Naive thymus-derived CD4-positive, alpha-beta T cell (primary cell): ENCODE data around the gene SLC4A9. TPM values are rescaled to one million over a fixed set of nuclear protein-coding genes. Genes with fewer than 3 reads are reported as not detected.

ENCODE experiments used
- ATAC-seq: fragments of 150-1000 bp; cut with Tn5 transposase; 2 replicates; pipeline ENCODE4 v1.10.0; 2021; ENCODE audit warnings: mild to moderate bottlenecking, moderate library complexity
- CTCF ChIA-PET: fragments of 350-600 bp; sonication (Branson Sonifier 250); formaldehyde crosslinking; loops from one replicate; lab custom pipeline; 2021; ENCODE audit warnings: antibody characterized with exemption; lab: Charles Lee
- POLR2A ChIA-PET: fragments of 350-600 bp; sonication (Branson Sonifier 250); formaldehyde crosslinking; loops from one replicate; lab custom pipeline; 2021; ENCODE audit warnings: antibody characterized with exemption, inconsistent platforms; lab: Charles Lee
- DNase-seq, 9 donors: peaks; one replicate each; pipeline versions ENCODE4 v3.0.0 to v3.0.0-alpha.2; 2020 to 2022; ENCODE audit warnings: mixed read lengths in 1 of 9
- H3K27ac ChIP-seq: one replicate; pipeline ENCODE4 v1.7.0; 2013; ENCODE audit warnings: mild to moderate bottlenecking, low read depth, low read length, moderate library complexity
- H3K27me3 ChIP-seq, 2 donors: one replicate each; pipeline ENCODE4 v1.7.0; 2013; ENCODE audit warnings: low read length in 2 of 2, mild to moderate bottlenecking in 2 of 2, moderate library complexity in 2 of 2; ENCODE audit not compliant: control insufficient read depth in 2 of 2, insufficient read depth in 2 of 2
- H3K36me3 ChIP-seq, 3 experiments: 1 replicate in 2 of 3; 2 replicates in 1 of 3; pipeline ENCODE4 v1.7.0; 2013; ENCODE audit warnings: low read length in 3 of 3, mild to moderate bottlenecking in 3 of 3, moderate library complexity in 1 of 3; ENCODE audit not compliant: insufficient read depth in 3 of 3, control insufficient read depth in 2 of 3
- H3K4me1 ChIP-seq, 2 donors: one replicate each; pipeline ENCODE4 v1.7.0; 2013; ENCODE audit warnings: low read length in 2 of 2, mild to moderate bottlenecking in 2 of 2, moderate library complexity in 1 of 2; ENCODE audit not compliant: control insufficient read depth in 2 of 2, insufficient read depth in 2 of 2
- H3K4me3 ChIP-seq: 2 replicates; pipeline ENCODE4 v1.7.0; 2013; ENCODE audit warnings: mild to moderate bottlenecking, low read length
- H3K9me3 ChIP-seq, 3 experiments: 1 replicate in 2 of 3; 2 replicates in 1 of 3; pipeline ENCODE4 v1.7.0; 2013; ENCODE audit warnings: low read length in 3 of 3; ENCODE audit not compliant: control insufficient read depth in 2 of 3
- H3K27ac Mint-ChIP-seq, 9 donors: one replicate each; pipeline ENCODE4 v1.8.0; 2020 to 2022; ENCODE audit warnings: mixed read lengths in 9 of 9, mild to moderate bottlenecking in 8 of 9, moderate library complexity in 5 of 9, inconsistent platforms in 2 of 9
- H3K27me3 Mint-ChIP-seq, 5 donors: one replicate each; pipeline ENCODE4 v1.8.0; 2021 to 2022; ENCODE audit warnings: mixed read lengths in 5 of 5, mild to moderate bottlenecking in 1 of 5
- H3K36me3 Mint-ChIP-seq, 5 donors: one replicate each; pipeline ENCODE4 v1.8.0; 2020 to 2022; ENCODE audit warnings: mixed read lengths in 5 of 5, mild to moderate bottlenecking in 3 of 5, inconsistent platforms in 1 of 5
- H3K4me1 Mint-ChIP-seq, 7 donors: one replicate each; pipeline ENCODE4 v1.8.0; 2020 to 2022; ENCODE audit warnings: mixed read lengths in 7 of 7, mild to moderate bottlenecking in 3 of 7, inconsistent platforms in 1 of 7
- H3K4me3 Mint-ChIP-seq, 10 donors: one replicate each; pipeline ENCODE4 v1.8.0; 2020 to 2022; ENCODE audit warnings: mild to moderate bottlenecking in 10 of 10, mixed read lengths in 10 of 10, moderate library complexity in 6 of 10, inconsistent platforms in 2 of 10
- H3K9me3 Mint-ChIP-seq, 11 donors: one replicate each; pipeline ENCODE4 v1.8.0; 2020 to 2022; ENCODE audit warnings: mixed read lengths in 11 of 11, mild to moderate bottlenecking in 4 of 11, inconsistent platforms in 1 of 11, moderate library complexity in 1 of 11
- intact Hi-C, 2 donors: fragments of 100-400 bp; cut with micrococcal nuclease; formaldehyde crosslinking; loops; one replicate each; pipeline ENCODE4 v1.15.1; 2023
- polyA plus RNA-seq, 2 donors: library from polyadenylated mRNA; unstranded; fragments of 300-500 nt; fragmentation: Illumina TruSeq; gene quantifications; one replicate each; pipeline ENCODE4 v1.2.3, GENCODE V29; 2021
- total RNA-seq, 6 experiments: library from RNA in 5 of 6; stranded (reverse) in 5 of 6; gene quantifications; 1 replicate in 5 of 6; 2 replicates in 1 of 6; pipeline ENCODE4 v1.2.3 and lab custom pipeline; 2021 to 2026

Gene SLC4A9
- total and polyA plus RNA-seq, 7 experiments from 2014 or later, result 0.13 to 0.96 (median 0.34) TPM; not detected in 4

- H3K4me3 ChIP-seq, result no peak overlapping the region
- Mint-ChIP-seq H3K27ac (no peak overlapping the region), H3K4me1 (peaks cover 7 to 20% (median 12%) of the 10 kb centered on the region in 7 donors), H3K4me3 (no peak overlapping the region), H3K27me3 (peaks cover 0 to 10% (median 0%) of the 10 kb centered on the region in 5 donors), H3K9me3 (peaks cover 0 to 2% (median 0%) of the 10 kb centered on the region in 11 donors), H3K36me3 (no peaks in the 10 kb centered on the region)
- H3K27me3 ChIP-seq, result no peaks in the 10 kb centered on the region
- no peak overlapping the region for H3K27ac ChIP-seq
- intact Hi-C loops, result loop anchor here in 1 of 2 donors (10.0 kb wide), 1 partner anchor 684 kb away; no protein-coding TSS in a partner anchor
- ChIA-PET POLR2A (no interaction called here), CTCF (interaction anchor here (0.7 to 1.2 kb wide), 7 partner anchors 9 to 362 kb away, joined by 3 to 8 read pairs (median 3); no protein-coding TSS in a partner anchor)
- H3K9me3 ChIP-seq, result no peaks in the 10 kb centered on the region
- H3K36me3 ChIP-seq, result no peaks in the 10 kb centered on the region
- DNase-seq, result no peak
- ATAC-seq, result no peak
- H3K4me1 ChIP-seq, result peaks cover 8 to 12% of the 10 kb centered on the region in 2 donors
Measured at GRCh38 chr5:140360681-140361479, 886 bp downstream of the SLC4A9 start.

DNA sequence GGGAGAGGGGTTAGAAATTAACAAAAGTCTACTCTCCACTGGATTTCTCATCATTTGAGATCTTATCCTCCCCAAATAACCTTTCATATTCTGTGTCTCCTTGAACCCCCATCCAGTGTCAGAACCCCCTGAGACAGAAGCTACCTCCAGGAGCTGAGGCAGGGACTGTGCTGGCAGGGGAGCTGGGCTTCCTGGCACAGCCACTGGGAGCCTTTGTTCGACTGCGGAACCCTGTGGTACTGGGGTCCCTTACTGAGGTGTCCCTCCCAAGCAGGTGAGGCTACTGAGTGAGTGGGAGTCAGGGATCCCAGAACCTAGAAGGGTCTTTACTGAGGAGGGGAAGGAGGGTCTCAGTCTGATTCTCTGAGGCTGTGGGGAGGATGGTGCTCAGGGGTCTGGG, 1.9 kb downstream of the SLC4A9 start:
- no peaks in the 10 kb centered on the region for H3K36me3 ChIP-seq
- no peaks in the 10 kb centered on the region for H3K9me3 ChIP-seq
- DNase-seq, result no peak
- H3K4me3 Mint-ChIP-seq, result no peak overlapping the region
- H3K27me3 ChIP-seq, result no peaks in the 10 kb centered on the region
- intact Hi-C loops, result loop anchor here (2.0 to 10.0 kb wide), 4 partner anchors 273 to 683 kb away; partner anchors contain the start of gene TMCO6 (in 1 of the 2)
- H3K27ac ChIP-seq, result no peak overlapping the region
- H3K36me3 Mint-ChIP-seq, result no peaks in the 10 kb centered on the region
- H3K27ac Mint-ChIP-seq, result no peak overlapping the region
- H3K4me3 ChIP-seq, result no peak overlapping the region
- H3K9me3 Mint-ChIP-seq, result peaks cover 0 to 2% (median 0%) of the 10 kb centered on the region in 11 donors
- peaks cover 0 to 10% (median 0%) of the 10 kb centered on the region in 5 donors for H3K27me3 Mint-ChIP-seq
- POLR2A ChIA-PET, result no interaction called here
- no peak for ATAC-seq
- peaks cover 7 to 16% (median 12%) of the 10 kb centered on the region in 7 donors for H3K4me1 Mint-ChIP-seq
- CTCF ChIA-PET, result interaction anchor here (0.6 to 0.8 kb wide), 2 partner anchors 9 to 331 kb away, joined by 3 read pairs; no protein-coding TSS in a partner anchor
- H3K4me1 ChIP-seq, result peaks cover 8 to 12% of the 10 kb centered on the region in 2 donors

DNA sequence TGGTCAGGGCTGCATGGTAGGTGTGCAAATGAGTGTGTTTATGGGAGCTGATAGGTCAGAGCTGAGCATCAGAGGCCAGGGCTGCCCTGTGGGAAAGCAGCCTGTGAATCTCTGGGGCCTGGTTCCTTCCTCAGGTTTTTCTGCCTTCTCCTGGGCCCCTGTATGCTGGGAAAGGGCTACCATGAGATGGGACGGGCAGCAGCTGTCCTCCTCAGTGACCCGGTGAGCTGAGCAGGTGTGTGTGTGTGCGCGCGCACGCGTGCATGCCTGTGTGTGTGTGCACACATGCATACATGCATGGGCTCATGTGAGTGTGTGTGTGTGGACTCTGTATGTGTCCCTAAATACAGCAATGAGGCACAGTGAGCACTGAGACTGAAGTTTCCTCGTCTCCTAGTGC, 2.3 kb downstream of the SLC4A9 start:
- Histone ChIP-seq H3K4me1 (peaks cover 6 to 11% of the 10 kb centered on the region in 2 donors), H3K27me3 (no peaks in the 10 kb centered on the region), H3K27ac (no peak overlapping the region), H3K4me3 (no peak overlapping the region), H3K36me3 (no peaks in the 10 kb centered on the region), H3K9me3 (no peaks in the 10 kb centered on the region)
- ATAC-seq (no peak), DNase-seq (no peak)
- Mint-ChIP-seq H3K36me3 (no peaks in the 10 kb centered on the region), H3K4me1 (peaks cover 6 to 13% (median 10%) of the 10 kb centered on the region in 7 donors), H3K9me3 (peaks cover 0 to 2% (median 0%) of the 10 kb centered on the region in 11 donors), H3K4me3 (no peak overlapping the region), H3K27ac (no peak overlapping the region), H3K27me3 (peaks cover 0 to 10% (median 0%) of the 10 kb centered on the region in 5 donors)
- ChIA-PET POLR2A (no interaction called here), CTCF (interaction anchor here (0.6 to 0.8 kb wide), 2 partner anchors 9 to 332 kb away, joined by 3 read pairs; no protein-coding TSS in a partner anchor)
- intact Hi-C loops, result loop anchor here (2.0 to 10.0 kb wide), 4 partner anchors 272 to 682 kb away; partner anchors contain the start of gene TMCO6 (in 1 of the 2)

GRCh38 chr5:140362875-140363630, 3.1 kb downstream of the SLC4A9 start:
- H3K4me3 ChIP-seq, result peak overlapping the region; percentile 57
- Mint-ChIP-seq H3K36me3 (no peaks in the 10 kb centered on the region), H3K9me3 (peaks cover 0 to 2% (median 0%) of the 10 kb centered on the region in 11 donors), H3K27me3 (peaks cover 0 to 5% (median 0%) of the 10 kb centered on the region in 5 donors), H3K27ac (no peak overlapping the region), H3K4me1 (peaks cover 0 to 5% (median 4%) of the 10 kb centered on the region in 7 donors), H3K4me3 (peak overlapping the region; percentile 54 to 83 (median 73))
- CTCF ChIA-PET, result interaction anchor here (0.6 to 2.1 kb wide), 14 partner anchors 10 to 357 kb away, joined by 3 to 8 read pairs (median 4); no protein-coding TSS in a partner anchor
- no peak overlapping the region for H3K27ac ChIP-seq
- H3K36me3 ChIP-seq, result no peaks in the 10 kb centered on the region
- intact Hi-C loops, result loop anchor here (1.0 to 10.0 kb wide), 6 partner anchors 38 to 682 kb away; partner anchors contain the start of genes ANKHD1 (in 1 of the 2) and TMCO6 (in 1 of the 2)
- H3K27me3 ChIP-seq, result no peaks in the 10 kb centered on the region
- DNase-seq (peak; percentile 59 to 90 (median 77)), ATAC-seq (peak; percentile 95)
- no peaks in the 10 kb centered on the region for H3K9me3 ChIP-seq
- POLR2A ChIA-PET, result no interaction called here
- H3K4me1 ChIP-seq, result peaks cover 0 to 4% of the 10 kb centered on the region in 2 donors

- POLR2A ChIA-PET, result no interaction called here
- no peak for ATAC-seq
- Mint-ChIP-seq H3K27me3 (peaks cover 0 to under 1% (median 0%) of the 10 kb centered on the region in 5 donors), H3K27ac (no peak overlapping the region), H3K4me3 (peak overlapping the region in 9 of 10 donors; percentile 23 to 83 (median 73)), H3K4me1 (peaks cover 0 to 5% (median 4%) of the 10 kb centered on the region in 7 donors), H3K9me3 (peaks cover 0 to 2% (median 0%) of the 10 kb centered on the region in 11 donors), H3K36me3 (no peaks in the 10 kb centered on the region)
- Histone ChIP-seq H3K9me3 (no peaks in the 10 kb centered on the region), H3K4me1 (peaks cover 0 to 4% of the 10 kb centered on the region in 2 donors), H3K27ac (no peak overlapping the region), H3K4me3 (peak overlapping the region; percentile 57), H3K36me3 (no peaks in the 10 kb centered on the region), H3K27me3 (no peaks in the 10 kb centered on the region)
- intact Hi-C loops, result loop anchor here (1.0 to 10.0 kb wide), 6 partner anchors 37 to 681 kb away; partner anchors contain the start of genes ANKHD1 (in 1 of the 2) and TMCO6 (in 1 of the 2)
- CTCF ChIA-PET, result interaction anchor here (0.6 to 2.1 kb wide), 16 partner anchors 8 to 356 kb away, joined by 3 to 8 read pairs (median 4); no protein-coding TSS in a partner anchor
- DNase-seq, result no peak
Measured at GRCh38 chr5:140363631-140364471, 3.9 kb downstream of the SLC4A9 start.
